IPS DF 6.9 (cell line): Measurements from ENCODE around the gene RSL24D1.

Experiments
- DNase-seq: peaks from one replicate; pipeline ENCODE4 v3.0.0-alpha.2; 2013; ENCODE audit warnings: low read depth, low spot score
- H3K27ac ChIP-seq: one replicate; pipeline ENCODE4 v1.5.1; 2013; ENCODE audit warnings: low read length, control low read depth
- H3K27me3 ChIP-seq: 2 replicates; pipeline ENCODE4 v1.6.1; 2013; ENCODE audit warnings: mild to moderate bottlenecking, low read length; ENCODE audit not compliant: control insufficient read depth, insufficient read depth
- H3K36me3 ChIP-seq: 2 replicates; pipeline ENCODE4 v1.6.1; 2013; ENCODE audit warnings: low read length; ENCODE audit not compliant: control insufficient read depth, insufficient read depth
- H3K4me1 ChIP-seq: 2 replicates; pipeline ENCODE4 v1.6.1; 2013; ENCODE audit warnings: low read length; ENCODE audit not compliant: control insufficient read depth, insufficient read depth
- H3K4me3 ChIP-seq: 2 replicates; pipeline ENCODE4 v1.5.1; 2013; ENCODE audit warnings: mild to moderate bottlenecking, low read length
- H3K9me3 ChIP-seq: 2 replicates; pipeline ENCODE4 v1.6.1; 2013; ENCODE audit warnings: low read length, inconsistent platforms; ENCODE audit not compliant: control insufficient read depth, insufficient read depth
- WGBS: extraction: QIAGEN DNeasy Blood & Tissue Kit; methylation state at CpG from one replicate; pipeline ENCODE4 v1.1.7; 2013; ENCODE audit warnings: mixed read lengths, missing lambda C conversion rate; ENCODE audit not compliant: insufficient read length, insufficient coverage; 5-methylcytosine and 5-hydroxymethylcytosine counted together

The RSL24D1 gene

GRCh38 chr15:55196458-55197361, at the start of gene RSL24D1:
Gene RSL24D1, minus strand, starts transcription at chr15:55196941. Its CDS starts 51 bp downstream, at chr15:55196890.
- peak within 1 kb of the TSS; percentile 94 for H3K4me3 ChIP-seq
- DNase-seq = peak; percentile 96

GRCh38 chr15:55245059-55245458, 48.3 kb upstream of the RSL24D1 start:
- Histone ChIP-seq H3K27ac (no peak overlapping the region), H3K27me3 (no peaks in the 10 kb centered on the region), H3K9me3 (no peaks in the 10 kb centered on the region), H3K4me1 (no peaks in the 10 kb centered on the region), H3K36me3 (no peaks in the 10 kb centered on the region), H3K4me3 (no peak overlapping the region)
- no peak for DNase-seq
- WGBS = no CpG with 5 or more reads among the region's 4 CpGs

More at GRCh38 chr15:55196458-55197361, at the start of gene RSL24D1:
- no CpG with 5 or more reads among the region's 62 CpGs for WGBS
- H3K27ac ChIP-seq = no peak within 1 kb of the TSS
- H3K36me3 ChIP-seq = peaks cover 2% of the 10 kb centered on the region; the same call in 1 of the 2 replicates
- H3K27me3 ChIP-seq = no peaks in the 10 kb centered on the region
- peaks cover 2% of the 10 kb centered on the region; the same call in 1 of the 2 replicates for H3K4me1 ChIP-seq
- no peaks in the 10 kb centered on the region for H3K9me3 ChIP-seq

GRCh38 chr15:55241891-55242290, 45.1 kb upstream of the RSL24D1 start:
- H3K27ac ChIP-seq = no peak overlapping the region
- H3K36me3 ChIP-seq = no peaks in the 10 kb centered on the region
- no peaks in the 10 kb centered on the region for H3K27me3 ChIP-seq
- H3K9me3 ChIP-seq = no peaks in the 10 kb centered on the region
- no peak overlapping the region for H3K4me3 ChIP-seq
- no CpG with 5 or more reads among the region's 1 CpG for WGBS
- DNase-seq = no peak
- no peaks in the 10 kb centered on the region for H3K4me1 ChIP-seq

GRCh38 chr15:55241186-55241585, 44.4 kb upstream of the RSL24D1 start:
- no CpG with 5 or more reads among the region's 1 CpG for WGBS
- no peaks in the 10 kb centered on the region for H3K36me3 ChIP-seq
- H3K4me3 ChIP-seq = no peak overlapping the region
- H3K4me1 ChIP-seq = no peaks in the 10 kb centered on the region
- H3K27ac ChIP-seq = no peak overlapping the region
- no peaks in the 10 kb centered on the region for H3K27me3 ChIP-seq
- no peak for DNase-seq
- no peaks in the 10 kb centered on the region for H3K9me3 ChIP-seq

- no peaks in the 10 kb centered on the region for H3K36me3 ChIP-seq
- H3K4me3 ChIP-seq = no peak overlapping the region
- DNase-seq = no peak
- no CpG with 5 or more reads among the region's 3 CpGs for WGBS
- H3K4me1 ChIP-seq = no peaks in the 10 kb centered on the region
- H3K27me3 ChIP-seq = no peaks in the 10 kb centered on the region
- H3K27ac ChIP-seq = no peak overlapping the region
- no peaks in the 10 kb centered on the region for H3K9me3 ChIP-seq
These were observed 43.5 kb upstream of the RSL24D1 start for GRCh38 chr15:55240125-55240760.

- Histone ChIP-seq H3K27ac (no peak overlapping the region), H3K36me3 (no peaks in the 10 kb centered on the region), H3K4me3 (no peak overlapping the region), H3K4me1 (no peaks in the 10 kb centered on the region), H3K9me3 (no peaks in the 10 kb centered on the region), H3K27me3 (no peaks in the 10 kb centered on the region)
- DNase-seq = no peak
- 100% methylated on average over 1 of the region's 5 CpGs for WGBS
These were observed 42.8 kb upstream of the RSL24D1 start for GRCh38 chr15:55239440-55240124.

- H3K36me3 ChIP-seq = no peaks in the 10 kb centered on the region
- H3K9me3 ChIP-seq = no peaks in the 10 kb centered on the region
- H3K27ac ChIP-seq = no peak overlapping the region
- H3K4me1 ChIP-seq = no peaks in the 10 kb centered on the region
- WGBS = no CpG with 5 or more reads among the region's 2 CpGs
- H3K4me3 ChIP-seq = no peak overlapping the region
- DNase-seq = no peak
- no peaks in the 10 kb centered on the region for H3K27me3 ChIP-seq
These were observed 42.1 kb upstream of the RSL24D1 start for GRCh38 chr15:55238877-55239276.

- Histone ChIP-seq H3K9me3 (no peaks in the 10 kb centered on the region), H3K27ac (no peak overlapping the region), H3K4me1 (no peaks in the 10 kb centered on the region), H3K27me3 (no peaks in the 10 kb centered on the region), H3K4me3 (no peak overlapping the region), H3K36me3 (no peaks in the 10 kb centered on the region)
- DNase-seq = no peak
- WGBS = no CpG with 5 or more reads among the region's 6 CpGs
These were observed 40.7 kb upstream of the RSL24D1 start for GRCh38 chr15:55237219-55238130.

GRCh38 chr15:55235546-55236036, 38.9 kb upstream of the RSL24D1 start:
- Histone ChIP-seq H3K9me3 (no peaks in the 10 kb centered on the region), H3K27me3 (no peaks in the 10 kb centered on the region), H3K4me1 (no peaks in the 10 kb centered on the region), H3K4me3 (no peak overlapping the region), H3K36me3 (no peaks in the 10 kb centered on the region), H3K27ac (no peak overlapping the region)
- no CpG with 5 or more reads among the region's 4 CpGs for WGBS
- no peak for DNase-seq
